GM18909 (cell line): Measurements from ENCODE around the gene MYL4.
A peak's percentile ranks its signal among the peaks of the same experiment; 100 is the strongest.
"Not testable (repeated sequence)": the region's sequence is repeated elsewhere in the genome, so short reads cannot be mapped to it uniquely, and the experiment has no call there.

Source experiments
- ATAC-seq: cut with Tn5 transposase; IDR thresholded peaks from one replicate; pipeline ENCODE4 v1.9.1; 2021; ENCODE audit warnings: mild to moderate bottlenecking; ENCODE audit not compliant: unreplicated experiment, poor library complexity

The MYL4 gene

GRCh38 chr17:47192554-47192953 is 16.6 kb upstream of the MYL4 start:
- no peak for ATAC-seq

- no peak for ATAC-seq
Measured at GRCh38 chr17:47193931-47194511, 15.1 kb upstream of the MYL4 start.

DNA sequence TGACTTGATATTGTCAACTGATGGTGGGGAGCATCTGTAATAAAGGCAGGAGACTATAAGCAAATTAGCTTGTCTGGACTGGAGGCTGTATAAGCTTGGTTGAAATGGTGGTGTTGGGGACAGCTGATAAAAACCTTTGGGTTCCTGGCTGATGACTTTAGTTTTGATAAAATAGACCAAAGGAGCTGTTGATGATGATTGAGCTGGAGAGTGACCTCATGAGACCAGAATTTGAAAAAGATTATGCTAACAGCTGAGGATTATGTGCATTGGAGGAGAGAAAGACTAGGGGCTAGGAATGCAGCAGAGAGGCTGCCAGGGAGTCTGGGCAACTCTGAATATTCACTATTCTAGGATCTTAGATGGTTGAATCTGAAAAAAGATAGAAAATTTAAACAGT is 11.3 kb upstream of the MYL4 start:
- ATAC-seq = no peak

GRCh38 chr17:47199627-47200324 is 9.4 kb upstream of the MYL4 start:
- ATAC-seq = no peak

- no peak for ATAC-seq
Measured at GRCh38 chr17:47200325-47200664, 8.9 kb upstream of the MYL4 start.

GRCh38 chr17:47201166-47201565 is 8.0 kb upstream of the MYL4 start:
- ATAC-seq = no peak

DNA sequence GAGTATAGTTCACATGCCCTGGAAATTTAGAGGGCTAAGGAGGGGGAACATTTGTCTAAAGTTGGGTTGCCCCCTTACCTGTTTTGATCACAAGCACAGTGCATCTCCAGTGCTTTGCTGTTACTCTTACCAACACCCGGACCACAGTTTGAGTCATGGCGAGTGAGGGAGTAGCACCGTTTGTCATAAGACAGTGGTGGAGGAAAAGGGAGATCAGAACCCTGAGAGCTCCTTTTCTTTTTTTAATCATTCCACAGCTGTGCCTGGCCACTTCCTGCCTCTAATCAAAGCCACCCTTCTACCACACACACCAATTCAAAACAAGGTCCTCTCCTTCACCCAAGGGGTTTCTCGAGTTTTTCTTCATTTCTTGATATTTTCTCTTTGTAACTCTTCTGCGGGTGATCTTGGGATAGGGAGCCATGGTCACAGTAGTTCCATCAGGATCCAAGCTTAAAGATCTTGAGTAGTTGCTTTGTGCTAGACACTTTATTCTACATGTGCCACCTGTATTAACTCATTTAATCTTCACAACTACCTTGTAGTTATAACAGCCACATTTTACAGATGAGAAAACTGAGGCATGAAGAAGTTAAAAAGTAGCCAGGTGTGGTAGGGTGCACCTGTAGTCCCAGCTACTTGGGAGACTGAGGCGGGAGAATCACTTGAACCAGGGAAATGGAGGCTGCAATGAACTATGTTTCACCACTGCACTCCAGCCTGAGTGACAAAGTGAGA is 5.0 kb upstream of the MYL4 start:
- no peak for ATAC-seq

DNA sequence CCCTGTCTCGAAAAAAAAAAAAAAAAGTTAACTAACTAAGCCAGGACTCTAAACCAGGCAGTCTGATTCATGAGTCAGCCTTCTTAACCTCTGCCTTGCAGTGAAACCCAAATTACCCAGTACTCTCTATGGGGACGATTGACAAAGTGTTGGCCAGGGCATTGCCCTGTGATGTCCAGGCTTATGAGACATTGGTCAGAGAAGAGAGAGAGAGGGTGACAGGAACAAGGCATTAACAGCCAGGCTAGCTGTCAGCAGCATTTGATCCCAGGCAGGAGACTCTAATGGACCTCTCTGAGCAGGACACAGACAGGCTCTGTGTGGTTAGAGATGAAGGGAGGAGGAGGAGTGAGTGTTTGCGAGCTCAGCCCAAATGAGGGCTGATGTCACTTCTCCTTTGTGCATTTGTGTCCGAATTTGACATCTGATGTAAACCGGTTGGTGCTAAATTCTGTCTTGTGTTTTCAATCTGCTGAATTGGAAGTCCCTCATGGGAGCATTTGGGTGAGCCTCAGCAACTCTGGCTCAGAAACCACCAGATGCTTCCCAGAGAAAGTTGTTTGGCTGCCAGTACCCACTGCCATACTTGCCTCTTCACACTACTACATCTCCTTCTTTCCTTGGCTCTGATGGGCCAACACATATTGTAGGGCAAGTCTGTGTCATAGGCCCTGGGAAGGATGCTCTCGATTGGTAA is 4.3 kb upstream of the MYL4 start:
- peak; percentile 49 for ATAC-seq

- ATAC-seq = peak; percentile 62
Measured at GRCh38 chr17:47205419-47205963, 3.7 kb upstream of the MYL4 start.

GRCh38 chr17:47207143-47208067 is 1.7 kb upstream of the MYL4 start:
- ATAC-seq = no peak

GRCh38 chr17:47209499-47209898 is 351 bp downstream of the MYL4 start:
- ATAC-seq = no peak

- ATAC-seq = no peak
Measured at GRCh38 chr17:47210105-47210504, 957 bp downstream of the MYL4 start.

DNA sequence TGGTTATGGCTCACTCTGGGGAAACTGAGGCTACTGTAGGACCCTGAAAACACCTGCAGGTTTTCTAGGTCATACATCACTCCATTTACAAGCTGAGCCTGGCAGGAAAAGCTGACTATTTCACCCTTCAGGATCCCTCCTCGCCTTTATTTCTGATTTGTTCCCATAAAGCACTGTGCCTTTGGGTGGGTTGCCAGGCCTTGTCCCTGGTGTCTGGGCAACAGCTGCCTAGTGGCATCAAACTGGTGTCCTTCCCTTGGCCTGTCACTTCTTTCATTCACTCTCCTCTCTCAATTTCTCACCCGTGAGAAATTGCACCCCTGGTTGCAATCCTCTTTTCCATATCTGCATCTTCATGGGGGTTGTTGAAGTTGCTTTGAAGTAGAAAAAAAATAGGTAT is 1.6 kb downstream of the MYL4 start:
- no peak for ATAC-seq

GRCh38 chr17:47212458-47212857 is 3.3 kb downstream of the MYL4 start:
- ATAC-seq = no peak

DNA sequence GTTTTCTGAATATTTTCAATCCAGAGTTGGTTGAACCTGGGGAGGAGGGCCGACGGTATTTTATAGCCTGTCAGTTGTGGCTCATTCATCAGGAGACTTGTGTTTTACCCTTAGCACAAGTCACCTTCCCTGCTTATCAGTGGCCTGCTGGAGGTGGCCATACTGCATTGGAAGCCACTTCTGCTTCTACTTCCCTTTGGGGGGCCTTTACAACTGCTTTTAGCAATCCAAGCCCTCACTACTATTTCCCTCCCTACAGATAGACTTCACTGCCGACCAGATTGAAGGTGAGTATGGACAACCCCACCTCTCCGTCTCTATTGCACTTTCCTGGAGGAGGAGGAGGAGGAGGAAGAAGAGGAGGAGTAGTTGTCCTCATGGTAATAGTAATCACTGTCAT is 4.4 kb downstream of the MYL4 start:
- ATAC-seq = no peak

GRCh38 chr17:47214931-47215330 is 5.8 kb downstream of the MYL4 start:
- ATAC-seq = no peak

GRCh38 chr17:47216821-47217220 is 7.7 kb downstream of the MYL4 start:
- not testable (repeated sequence) for ATAC-seq

DNA sequence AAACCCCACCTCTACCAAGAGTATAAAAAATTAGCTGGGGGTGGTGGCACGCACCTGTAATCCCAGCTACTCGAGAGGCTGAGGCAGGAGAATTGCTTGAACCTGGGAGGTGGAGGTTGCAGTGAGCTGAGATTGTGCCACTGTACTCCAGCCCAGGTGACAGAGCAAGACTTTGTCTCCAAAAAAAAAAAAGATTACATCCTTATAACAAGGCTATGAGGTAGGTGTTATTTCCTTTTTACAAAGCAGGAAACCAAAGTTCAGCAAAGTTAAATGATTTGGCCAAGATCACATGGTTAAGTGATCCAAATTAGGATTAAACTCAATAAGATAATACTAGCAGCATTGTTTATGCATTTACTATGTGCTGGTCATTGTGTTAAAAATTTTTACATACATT is 8.1 kb downstream of the MYL4 start:
- ATAC-seq = not testable (repeated sequence)

DNA sequence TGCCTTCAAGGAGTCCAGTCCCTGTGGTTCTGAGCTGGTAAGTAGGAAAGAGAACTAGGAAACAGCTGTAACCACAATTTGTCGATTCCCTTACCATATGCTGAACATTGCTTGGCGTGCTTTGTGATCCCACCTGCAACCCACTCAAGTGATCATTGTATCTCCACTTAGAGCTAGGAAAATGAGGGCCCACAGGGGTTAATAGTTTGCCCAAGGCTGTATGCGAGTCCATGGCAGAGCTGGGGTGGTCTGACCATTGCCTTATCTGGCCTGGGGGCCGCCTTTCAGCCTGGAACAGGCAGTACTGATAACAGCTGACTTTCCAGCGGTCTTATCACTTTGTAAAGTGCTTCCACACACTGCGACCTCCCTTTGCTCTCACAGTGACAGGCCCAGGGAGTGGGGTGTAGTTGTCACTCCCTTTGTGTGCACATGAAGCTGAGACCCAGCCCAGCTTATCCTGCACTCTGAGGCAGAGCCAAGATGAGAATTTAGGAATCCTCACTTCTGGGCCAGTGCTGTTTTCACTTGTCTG is 9.8 kb downstream of the MYL4 start:
- ATAC-seq = no peak
